ENCODE results near the gene MSI1. TPM values are rescaled to one million over a fixed set of nuclear protein-coding genes. Genes with fewer than 3 reads are reported as not detected.

MSI1 gene
- total RNA-seq, 1 donor from 2014 or later: 1.3 TPM

GRCh38 chr12:120403869-120404268 lies 34.9 kb upstream of the MSI1 start:
- H3K27ac Mint-ChIP-seq (ENCODE audit: unreplicated experiment): no peak overlapping the region
- no peak overlapping the region for H3K4me3 Mint-ChIP-seq (ENCODE audit: unreplicated experiment)
- peaks cover 11% of the 10 kb centered on the region for H3K4me1 Mint-ChIP-seq (ENCODE audit: unreplicated experiment)
- H3K27me3 Mint-ChIP-seq (ENCODE audit: unreplicated experiment): peaks cover 7% of the 10 kb centered on the region
- DNase-seq (ENCODE audit: extremely low spot score, unreplicated experiment): no peak
- H3K36me3 Mint-ChIP-seq (ENCODE audit: unreplicated experiment): no peaks in the 10 kb centered on the region
- H3K9me3 Mint-ChIP-seq (ENCODE audit: unreplicated experiment): no peaks in the 10 kb centered on the region
- no peak for TF ChIP-seq CTCF (IDR thresholded peaks at IDR 0.05)

- H3K4me3 Mint-ChIP-seq (ENCODE audit: unreplicated experiment): no peak overlapping the region
- TF ChIP-seq CTCF (IDR thresholded peaks at IDR 0.05): no peak
- no peak for DNase-seq (ENCODE audit: extremely low spot score, unreplicated experiment)
- no peaks in the 10 kb centered on the region for H3K36me3 Mint-ChIP-seq (ENCODE audit: unreplicated experiment)
- peaks cover 7% of the 10 kb centered on the region for H3K27me3 Mint-ChIP-seq (ENCODE audit: unreplicated experiment)
- peaks cover 11% of the 10 kb centered on the region for H3K4me1 Mint-ChIP-seq (ENCODE audit: unreplicated experiment)
- H3K9me3 Mint-ChIP-seq (ENCODE audit: unreplicated experiment): no peaks in the 10 kb centered on the region
- H3K27ac Mint-ChIP-seq (ENCODE audit: unreplicated experiment): peak overlapping the region; percentile 12
Observed at GRCh38 chr12:120402217-120402616, 33.3 kb upstream of the MSI1 start.

DNA sequence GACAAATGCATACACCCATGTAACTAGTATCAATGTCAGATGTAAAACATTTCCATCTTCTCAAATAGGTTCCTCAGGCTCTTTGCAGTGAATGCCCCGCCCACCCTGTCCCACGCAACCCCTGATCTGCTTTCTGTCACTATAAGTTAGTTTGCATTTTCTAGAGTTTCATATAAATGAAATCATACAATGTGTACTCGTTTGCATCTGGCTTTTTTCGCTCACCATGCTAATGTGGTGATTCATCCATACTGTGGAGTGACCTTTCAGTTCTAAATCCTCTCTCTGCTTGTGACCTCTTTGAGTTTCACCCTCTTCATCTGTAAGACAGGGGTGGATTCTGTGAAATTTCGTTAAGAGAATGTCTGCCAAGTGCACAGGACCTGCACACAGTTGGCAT lies 30.6 kb upstream of the MSI1 start:
- Mint-ChIP-seq H3K27me3 (ENCODE audit: unreplicated experiment) (peaks cover 23% of the 10 kb centered on the region), H3K27ac (ENCODE audit: unreplicated experiment) (no peak overlapping the region), H3K36me3 (ENCODE audit: unreplicated experiment) (no peaks in the 10 kb centered on the region), H3K4me3 (ENCODE audit: unreplicated experiment) (no peak overlapping the region), H3K9me3 (ENCODE audit: unreplicated experiment) (no peaks in the 10 kb centered on the region), H3K4me1 (ENCODE audit: unreplicated experiment) (peaks cover 11% of the 10 kb centered on the region)
- no peak for DNase-seq (ENCODE audit: extremely low spot score, unreplicated experiment)
- no peak for TF ChIP-seq CTCF (IDR thresholded peaks at IDR 0.05)

DNA sequence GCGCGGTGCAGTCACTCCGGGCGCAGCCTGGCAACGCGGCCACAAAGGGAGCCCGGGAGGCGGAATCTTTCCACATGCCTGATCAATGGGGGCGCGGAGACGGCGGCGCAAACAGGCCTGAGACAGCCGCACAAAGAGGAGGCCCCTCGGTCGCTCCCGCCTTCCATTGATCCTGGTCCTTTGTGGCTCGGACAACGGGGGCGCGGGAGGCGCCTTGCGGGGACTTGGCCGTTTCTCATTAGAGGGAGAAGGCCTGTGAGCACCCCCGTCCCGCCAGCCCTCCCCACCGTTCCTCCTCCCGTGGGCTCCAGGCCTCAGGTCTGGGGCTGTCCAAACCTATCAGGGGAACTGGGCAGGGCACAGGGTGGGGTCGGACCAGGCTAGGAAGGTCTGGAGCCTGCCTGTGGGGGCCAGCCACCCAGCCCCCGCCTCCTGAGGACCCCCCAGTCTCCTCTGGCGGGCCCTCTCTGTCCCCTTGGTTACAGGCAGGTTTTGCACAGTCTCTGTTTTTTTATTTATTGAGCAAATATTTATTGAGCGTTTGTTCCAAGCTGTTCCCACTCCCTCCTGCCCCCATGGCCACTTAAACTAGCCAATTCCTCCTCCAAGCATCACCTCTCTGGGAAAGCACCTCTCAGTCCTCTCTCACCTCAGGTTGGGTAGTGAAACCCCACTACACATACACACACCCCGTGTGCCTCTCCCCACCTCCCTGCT lies 29.0 kb upstream of the MSI1 start:
- Mint-ChIP-seq H3K9me3 (ENCODE audit: unreplicated experiment) (no peaks in the 10 kb centered on the region), H3K4me3 (ENCODE audit: unreplicated experiment) (no peak overlapping the region), H3K27me3 (ENCODE audit: unreplicated experiment) (peaks cover 23% of the 10 kb centered on the region), H3K4me1 (ENCODE audit: unreplicated experiment) (peaks cover 11% of the 10 kb centered on the region), H3K27ac (ENCODE audit: unreplicated experiment) (no peak overlapping the region), H3K36me3 (ENCODE audit: unreplicated experiment) (no peaks in the 10 kb centered on the region)
- TF ChIP-seq CTCF (IDR thresholded peaks at IDR 0.05): no peak
- DNase-seq (ENCODE audit: extremely low spot score, unreplicated experiment): no peak

DNA sequence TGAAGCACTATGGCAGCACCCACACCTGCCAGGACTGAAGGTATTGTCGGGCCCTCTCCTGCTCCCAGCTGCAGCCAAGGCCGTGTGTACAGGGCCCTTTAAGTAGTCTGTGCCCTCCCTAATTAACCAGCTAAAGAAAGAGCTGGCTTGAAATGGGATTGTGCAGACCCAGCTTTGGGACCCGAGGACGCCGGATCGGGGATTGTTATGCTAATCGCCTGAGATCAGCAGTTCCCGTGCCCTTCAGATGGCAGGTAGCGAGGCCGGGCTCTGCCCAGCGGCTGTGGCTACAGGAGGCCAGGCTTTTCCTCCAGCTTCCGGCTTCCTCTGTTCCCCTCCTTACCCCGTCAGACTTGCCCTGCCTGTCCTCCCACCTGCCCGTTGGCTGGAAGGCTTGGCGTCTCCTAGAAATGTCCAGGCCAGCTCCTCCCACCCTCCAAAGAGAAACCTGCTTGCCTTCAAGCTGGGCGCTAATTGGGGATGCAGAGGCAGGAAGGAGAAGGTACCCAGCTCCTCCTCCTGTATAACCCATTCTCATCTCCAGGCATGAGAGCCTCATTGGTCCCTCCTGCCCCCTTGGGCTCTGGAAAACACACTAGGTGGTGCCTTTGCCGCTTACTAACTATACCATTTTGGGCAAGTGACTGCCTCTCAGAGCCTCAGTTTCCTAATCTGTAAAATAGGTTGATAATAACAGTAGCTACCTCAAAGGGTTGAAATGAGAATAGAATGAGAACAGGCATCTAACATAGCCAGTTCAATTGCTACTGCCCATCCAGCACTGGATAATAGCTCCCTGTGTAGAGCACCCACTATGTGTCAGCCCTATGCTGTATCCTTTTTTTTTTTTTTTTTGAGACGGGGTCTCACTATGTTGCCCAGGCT lies 25.8 kb upstream of the MSI1 start:
- DNase-seq (ENCODE audit: extremely low spot score, unreplicated experiment): no peak
- Mint-ChIP-seq H3K36me3 (ENCODE audit: unreplicated experiment) (no peaks in the 10 kb centered on the region), H3K4me3 (ENCODE audit: unreplicated experiment) (no peak overlapping the region), H3K27ac (ENCODE audit: unreplicated experiment) (no peak overlapping the region), H3K9me3 (ENCODE audit: unreplicated experiment) (no peaks in the 10 kb centered on the region), H3K27me3 (ENCODE audit: unreplicated experiment) (peaks cover 27% of the 10 kb centered on the region), H3K4me1 (ENCODE audit: unreplicated experiment) (peaks cover 2% of the 10 kb centered on the region)
- no peak for TF ChIP-seq CTCF (IDR thresholded peaks at IDR 0.05)

All from osteocyte (in vitro differentiated cells).